BJ (cell line): ENCODE results near the gene OR10A3. TPM values are rescaled to one million over a fixed set of nuclear protein-coding genes. Genes with fewer than 3 reads are reported as not detected.

Experiments
- CTCF ChIA-PET: fragments of 350-600 bp; formaldehyde crosslinking; extraction: SDS; loops from one replicate; lab custom pipeline; 2021; ENCODE audit warnings: antibody characterized with exemption, inconsistent platforms; lab: Yijun Ruan, JAX
- POLR2A ChIA-PET: fragments of 300-600 bp; sonication (Branson Sonifier 250); formaldehyde crosslinking; extraction: SDS; loops from one replicate; lab custom pipeline; 2021; ENCODE audit warnings: antibody characterized with exemption; lab: Charles Lee
- DNase-seq: peaks from one replicate; pipeline ENCODE4 v3.0.0-alpha.2; 2011; ENCODE audit warnings: low read depth
- H3K27me3 ChIP-seq: 2 replicates; pipeline ENCODE4 v1.6.0; 2011; ENCODE audit warnings: low read length; ENCODE audit not compliant: control insufficient read depth, insufficient read depth
- H3K36me3 ChIP-seq: 2 replicates; pipeline ENCODE4 v1.5.1; 2011; ENCODE audit warnings: low read length; ENCODE audit not compliant: control insufficient read depth, insufficient read depth
- H3K4me3 ChIP-seq: 2 replicates; pipeline ENCODE4 v1.5.1; 2011; ENCODE audit warnings: low read depth, mild to moderate bottlenecking, control low read depth, low read length
- polyA plus RNA-seq: library from polyadenylated mRNA; depleted of rRNA; stranded (reverse); fragments of >200 nt; gene quantifications from 2 replicates; pipeline ENCODE4 v1.2.3, GENCODE V29; 2011
- TF ChIP-seq, protein P1 (sequence below): IDR thresholded peaks from 2 replicates; pipeline ENCODE4 v1.5.1; 2011; ENCODE audit warnings: low read depth, mild to moderate bottlenecking, control low read depth, inconsistent platforms, low read length, moderate library complexity; ENCODE audit not compliant: insufficient read depth

Gene OR10A3
- polyA plus RNA-seq, 1 experiment = 0.07 TPM

DNA sequence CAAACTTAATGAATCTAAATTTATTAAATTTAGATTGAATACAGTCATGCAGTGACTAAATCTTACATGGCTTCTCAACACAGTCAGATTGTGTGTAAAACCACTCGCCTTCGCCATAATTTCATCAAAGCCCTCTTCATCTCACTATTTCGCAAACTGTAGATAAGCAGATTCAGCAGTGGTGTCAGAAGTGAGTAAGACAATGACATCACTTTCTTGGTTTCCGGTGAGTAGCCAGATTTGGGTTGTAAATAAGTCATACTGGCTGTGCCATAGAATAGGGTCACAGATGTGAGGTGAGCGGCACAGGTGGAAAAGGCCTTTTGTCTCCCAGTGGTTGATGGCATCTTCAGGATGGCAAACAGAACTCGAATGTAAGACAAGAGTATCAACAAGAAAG, 13.9 kb downstream of the OR10A3 start:
- Histone ChIP-seq H3K27me3 (no peaks in the 10 kb centered on the region), H3K36me3 (no peaks in the 10 kb centered on the region), H3K4me3 (no peak overlapping the region)
- no peak for DNase-seq
- TF ChIP-seq, protein P1, sequence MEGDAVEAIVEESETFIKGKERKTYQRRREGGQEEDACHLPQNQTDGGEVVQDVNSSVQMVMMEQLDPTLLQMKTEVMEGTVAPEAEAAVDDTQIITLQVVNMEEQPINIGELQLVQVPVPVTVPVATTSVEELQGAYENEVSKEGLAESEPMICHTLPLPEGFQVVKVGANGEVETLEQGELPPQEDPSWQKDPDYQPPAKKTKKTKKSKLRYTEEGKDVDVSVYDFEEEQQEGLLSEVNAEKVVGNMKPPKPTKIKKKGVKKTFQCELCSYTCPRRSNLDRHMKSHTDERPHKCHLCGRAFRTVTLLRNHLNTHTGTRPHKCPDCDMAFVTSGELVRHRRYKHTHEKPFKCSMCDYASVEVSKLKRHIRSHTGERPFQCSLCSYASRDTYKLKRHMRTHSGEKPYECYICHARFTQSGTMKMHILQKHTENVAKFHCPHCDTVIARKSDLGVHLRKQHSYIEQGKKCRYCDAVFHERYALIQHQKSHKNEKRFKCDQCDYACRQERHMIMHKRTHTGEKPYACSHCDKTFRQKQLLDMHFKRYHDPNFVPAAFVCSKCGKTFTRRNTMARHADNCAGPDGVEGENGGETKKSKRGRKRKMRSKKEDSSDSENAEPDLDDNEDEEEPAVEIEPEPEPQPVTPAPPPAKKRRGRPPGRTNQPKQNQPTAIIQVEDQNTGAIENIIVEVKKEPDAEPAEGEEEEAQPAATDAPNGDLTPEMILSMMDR = no peak
- ChIA-PET CTCF (no interaction called here), POLR2A (no interaction called here)

DNA sequence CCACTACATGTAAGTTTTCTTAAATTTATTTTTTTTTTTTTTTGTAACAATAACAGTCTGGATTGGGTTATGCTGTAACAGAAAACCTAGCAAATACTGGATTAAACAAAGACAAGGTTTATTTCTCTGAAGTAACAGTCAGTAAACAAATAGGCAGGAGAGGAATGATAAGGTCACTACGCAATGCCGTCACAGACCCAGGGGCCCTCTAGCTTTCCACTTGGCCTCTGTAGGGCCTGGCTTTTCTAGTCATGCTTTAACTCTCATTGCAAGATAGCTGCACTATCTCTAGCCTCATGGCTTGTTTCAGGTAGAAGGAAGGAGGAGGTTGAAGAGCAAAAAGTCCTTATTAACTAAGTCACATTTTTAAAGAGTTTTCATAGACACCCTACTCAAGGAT, 17.0 kb downstream of the OR10A3 start:
- Histone ChIP-seq H3K27me3 (no peaks in the 10 kb centered on the region), H3K4me3 (no peak overlapping the region), H3K36me3 (no peaks in the 10 kb centered on the region)
- no peak for DNase-seq
- CTCF ChIA-PET = interaction anchor here (0.7 to 0.8 kb wide), 4 partner anchors 16 to 237 kb away, joined by 3 to 5 read pairs (median 4); no protein-coding TSS in a partner anchor
- TF ChIP-seq, protein P1 = no peak
- POLR2A ChIA-PET = interaction anchor here (0.7 kb wide), 1 partner anchor 14 kb away, joined by 5 read pairs; no protein-coding TSS in a partner anchor

DNA sequence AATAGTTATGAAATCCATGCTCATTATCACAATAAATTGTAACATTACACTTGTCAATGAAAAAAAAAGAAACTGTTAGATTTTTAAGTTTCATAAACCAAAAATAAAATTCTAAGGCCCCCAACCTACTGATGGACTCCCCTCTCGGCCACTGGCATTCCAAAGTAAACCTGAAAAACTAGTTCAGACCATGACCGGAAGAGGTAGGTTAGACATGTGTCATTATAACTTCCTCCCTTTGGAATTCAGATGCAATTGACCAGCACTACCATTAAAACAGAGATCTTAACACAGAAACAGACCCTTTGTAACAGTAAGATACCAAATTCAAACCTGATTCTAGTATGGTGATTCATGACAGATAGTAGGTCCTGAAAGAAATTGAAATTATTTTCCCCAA, 23.4 kb downstream of the OR10A3 start:
- TF ChIP-seq, protein P1 = no peak
- Histone ChIP-seq H3K27me3 (no peaks in the 10 kb centered on the region), H3K4me3 (no peak overlapping the region), H3K36me3 (no peaks in the 10 kb centered on the region)
- POLR2A ChIA-PET = no interaction called here
- CTCF ChIA-PET = no interaction called here
- no peak for DNase-seq

DNA sequence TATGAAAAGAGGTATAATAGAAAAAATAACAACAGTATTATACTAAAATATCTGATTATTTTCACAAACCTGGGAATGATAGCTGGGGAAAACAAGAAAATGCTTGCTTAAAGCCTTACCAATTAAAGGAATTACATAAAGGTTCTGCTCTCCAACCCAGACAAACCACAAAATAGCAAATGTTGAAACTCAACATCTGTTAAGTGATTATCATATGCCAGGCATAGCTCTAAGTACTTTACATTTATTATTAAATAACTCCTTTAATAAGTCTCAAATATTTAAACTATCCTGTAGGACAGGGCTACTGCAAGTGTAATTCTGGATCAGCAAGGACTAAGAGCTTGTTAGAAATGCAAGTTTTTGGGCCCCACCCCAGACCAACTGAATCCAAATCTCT, 30.5 kb downstream of the OR10A3 start:
- POLR2A ChIA-PET = interaction anchor here (0.6 to 1.2 kb wide), 2 partner anchors 13 to 76 kb away, joined by 5 read pairs; partner anchors contain the start of gene EIF3F

DNA sequence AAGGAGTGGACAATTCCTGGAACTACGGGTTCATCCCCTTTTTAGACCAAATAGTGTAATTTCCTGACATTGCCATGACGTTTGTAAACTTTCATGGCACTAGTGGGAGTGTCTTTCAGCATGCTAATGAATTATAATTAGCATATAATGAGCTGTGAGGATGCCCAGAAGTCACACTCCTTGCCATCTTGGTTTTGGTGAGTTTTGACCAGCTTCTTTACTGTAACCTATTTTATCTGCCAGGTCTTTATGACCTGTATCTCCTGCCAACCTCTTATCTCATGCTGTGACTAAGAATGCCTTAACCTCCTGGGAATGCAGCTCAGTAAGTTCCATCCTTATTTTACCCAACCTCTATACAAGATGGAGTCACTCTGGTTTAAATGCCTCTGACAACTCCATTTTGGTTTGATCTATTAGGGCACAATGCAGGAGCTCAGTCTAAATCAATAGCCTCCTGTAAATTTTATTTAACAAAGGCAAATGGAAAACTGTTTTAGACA, 31.2 kb downstream of the OR10A3 start:
- TF ChIP-seq, protein P1 = no peak
- no peak for DNase-seq
- POLR2A ChIA-PET = interaction anchor here (0.6 to 1.2 kb wide), 2 partner anchors 14 to 77 kb away, joined by 5 read pairs; partner anchors contain the start of gene EIF3F
- CTCF ChIA-PET = interaction anchor here (1.0 to 1.5 kb wide), 6 partner anchors 17 to 180 kb away, joined by 3 to 13 read pairs (median 3); partner anchors contain the start of gene EIF3F
- Histone ChIP-seq H3K4me3 (no peak overlapping the region), H3K36me3 (no peaks in the 10 kb centered on the region), H3K27me3 (no peaks in the 10 kb centered on the region)

More for the DNA sequence above, 30.5 kb downstream of the OR10A3 start:
- no peak for DNase-seq
- no peak overlapping the region for H3K4me3 ChIP-seq
- no peaks in the 10 kb centered on the region for H3K27me3 ChIP-seq
- CTCF ChIA-PET = interaction anchor here (1.0 to 1.5 kb wide), 6 partner anchors 18 to 179 kb away, joined by 3 to 13 read pairs (median 3); partner anchors contain the start of gene EIF3F
- H3K36me3 ChIP-seq = no peaks in the 10 kb centered on the region
- TF ChIP-seq, protein P1 = no peak
